HL-60/S4 (cell line): Measurements from ENCODE around the gene DUSP6.

ENCODE experiments used
- in situ Hi-C: fragments of 300-500 bp; cut with MboI; formaldehyde crosslinking; loops from 2 replicates; pipeline ENCODE4 v1.14.3; 2022; ENCODE audit warnings: low sequenced_read_pairs

DUSP6 gene

GRCh38 chr12:89373763-89374572, 21.7 kb upstream of the DUSP6 start:
- in situ Hi-C loops: no loop called here

GRCh38 chr12:89372584-89373370, 20.5 kb upstream of the DUSP6 start:
- in situ Hi-C loops: no loop called here

- in situ Hi-C loops: no loop called here
Observed at GRCh38 chr12:89370850-89371249, 18.5 kb upstream of the DUSP6 start.

- in situ Hi-C loops: no loop called here
Observed at GRCh38 chr12:89370421-89370831, 18.1 kb upstream of the DUSP6 start.

- in situ Hi-C loops: no loop called here
Observed at GRCh38 chr12:89369166-89369565, 16.9 kb upstream of the DUSP6 start.

- in situ Hi-C loops: no loop called here
Observed at GRCh38 chr12:89368391-89368790, 16.1 kb upstream of the DUSP6 start.

GRCh38 chr12:89366676-89367364, 14.5 kb upstream of the DUSP6 start:
- in situ Hi-C loops: no loop called here

GRCh38 chr12:89364631-89365030, 12.3 kb upstream of the DUSP6 start:
- in situ Hi-C loops: no loop called here

- in situ Hi-C loops: no loop called here
Observed at GRCh38 chr12:89364058-89364457, 11.8 kb upstream of the DUSP6 start.

- in situ Hi-C loops: no loop called here
Observed at GRCh38 chr12:89363582-89363981, 11.3 kb upstream of the DUSP6 start.

- in situ Hi-C loops: no loop called here
Observed at GRCh38 chr12:89363084-89363483, 10.8 kb upstream of the DUSP6 start.

- in situ Hi-C loops: loop anchor here (10.0 kb wide), 1 partner anchor 305 kb away; no protein-coding TSS in a partner anchor
Observed at GRCh38 chr12:89359615-89360014, 7.3 kb upstream of the DUSP6 start.

GRCh38 chr12:89358805-89359204, 6.5 kb upstream of the DUSP6 start:
- in situ Hi-C loops: loop anchor here (10.0 kb wide), 1 partner anchor 304 kb away; no protein-coding TSS in a partner anchor

- in situ Hi-C loops: loop anchor here (10.0 kb wide), 1 partner anchor 303 kb away; no protein-coding TSS in a partner anchor
Observed at GRCh38 chr12:89357297-89357730, 5.0 kb upstream of the DUSP6 start.

- in situ Hi-C loops: loop anchor here (10.0 kb wide), 1 partner anchor 301 kb away; no protein-coding TSS in a partner anchor
Observed at GRCh38 chr12:89356069-89356665, 3.9 kb upstream of the DUSP6 start.

- in situ Hi-C loops: loop anchor here (10.0 kb wide), 1 partner anchor 301 kb away; no protein-coding TSS in a partner anchor
Observed at GRCh38 chr12:89355243-89356068, 3.2 kb upstream of the DUSP6 start.

- in situ Hi-C loops: loop anchor here (10.0 kb wide), 1 partner anchor 300 kb away; no protein-coding TSS in a partner anchor
Observed at GRCh38 chr12:89354612-89355067, 2.3 kb upstream of the DUSP6 start.

GRCh38 chr12:89353823-89354611, 1.7 kb upstream of the DUSP6 start:
- in situ Hi-C loops: loop anchor here (10.0 kb wide), 1 partner anchor 299 kb away; no protein-coding TSS in a partner anchor
